Neutrophil (primary cell): ENCODE data around the gene PGLYRP1.

Experiments used
- H3K27ac ChIP-seq: fragments of 200-600 bp; sonication (generic); 2 replicates; pipeline ENCODE4 v1.5.1; 2016; ENCODE audit warnings: mild to moderate bottlenecking, moderate library complexity
- H3K27me3 ChIP-seq: fragments of 200-600 bp; sonication (generic); 2 replicates; pipeline ENCODE4 v1.6.0; 2016; ENCODE audit warnings: mild to moderate bottlenecking
- H3K36me3 ChIP-seq: fragments of 200-600 bp; sonication (generic); 2 replicates; pipeline ENCODE4 v1.5.1; 2017
- H3K4me1 ChIP-seq, 2 experiments: fragments of 200-600 bp in 1 of 2; sonication (generic) in 1 of 2; 1 replicate in 1 of 2; 2 replicates in 1 of 2; pipeline versions ENCODE4 v1.5.1 to v1.6.1; 2013 to 2016; ENCODE audit warnings: low read depth in 1 of 2, low read length in 1 of 2, mild to moderate bottlenecking in 1 of 2, moderate library complexity in 1 of 2; ENCODE audit not compliant: control insufficient read depth in 1 of 2, insufficient read depth in 1 of 2
- H3K4me3 ChIP-seq, 2 experiments: fragments of 200-600 bp in 1 of 2; sonication (generic) in 1 of 2; 1 replicate in 1 of 2; 2 replicates in 1 of 2; pipeline ENCODE4 v1.5.1; 2013 to 2016; ENCODE audit warnings: low read depth in 1 of 2, low read length in 1 of 2, mild to moderate bottlenecking in 1 of 2, moderate library complexity in 1 of 2
- H3K9me3 ChIP-seq: fragments of 200-600 bp; sonication (generic); 2 replicates; pipeline ENCODE4 v1.5.1; 2016
- TF ChIP-seq, protein P1 (sequence below): fragments of 200-600 bp; sonication (generic); IDR thresholded peaks from 2 replicates; pipeline ENCODE4 v1.5.1; 2016; ENCODE audit warnings: antibody characterized with exemption

Gene PGLYRP1

DNA sequence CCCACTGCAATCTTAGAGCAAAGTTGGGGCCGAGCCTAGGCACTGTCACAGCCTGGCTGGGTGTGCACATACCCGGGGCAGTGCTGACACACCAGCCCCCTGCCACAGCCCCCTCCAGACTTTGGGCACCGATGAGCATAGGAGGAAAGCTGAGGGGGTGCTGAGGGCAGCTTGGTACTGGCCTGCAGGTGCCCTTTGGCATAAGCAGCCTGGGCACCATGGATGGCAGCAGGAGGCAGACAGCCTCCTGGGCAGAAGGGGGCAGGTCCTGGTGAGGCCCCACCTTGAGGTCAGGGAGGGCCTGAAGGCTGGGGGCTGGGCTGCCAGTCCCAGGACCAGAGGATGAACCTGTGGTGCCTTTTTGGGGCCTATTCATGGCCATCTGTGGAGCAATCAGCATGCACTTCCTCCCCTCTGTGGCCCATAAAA, 9.8 kb upstream of the PGLYRP1 start:
- TF ChIP-seq, protein P1, sequence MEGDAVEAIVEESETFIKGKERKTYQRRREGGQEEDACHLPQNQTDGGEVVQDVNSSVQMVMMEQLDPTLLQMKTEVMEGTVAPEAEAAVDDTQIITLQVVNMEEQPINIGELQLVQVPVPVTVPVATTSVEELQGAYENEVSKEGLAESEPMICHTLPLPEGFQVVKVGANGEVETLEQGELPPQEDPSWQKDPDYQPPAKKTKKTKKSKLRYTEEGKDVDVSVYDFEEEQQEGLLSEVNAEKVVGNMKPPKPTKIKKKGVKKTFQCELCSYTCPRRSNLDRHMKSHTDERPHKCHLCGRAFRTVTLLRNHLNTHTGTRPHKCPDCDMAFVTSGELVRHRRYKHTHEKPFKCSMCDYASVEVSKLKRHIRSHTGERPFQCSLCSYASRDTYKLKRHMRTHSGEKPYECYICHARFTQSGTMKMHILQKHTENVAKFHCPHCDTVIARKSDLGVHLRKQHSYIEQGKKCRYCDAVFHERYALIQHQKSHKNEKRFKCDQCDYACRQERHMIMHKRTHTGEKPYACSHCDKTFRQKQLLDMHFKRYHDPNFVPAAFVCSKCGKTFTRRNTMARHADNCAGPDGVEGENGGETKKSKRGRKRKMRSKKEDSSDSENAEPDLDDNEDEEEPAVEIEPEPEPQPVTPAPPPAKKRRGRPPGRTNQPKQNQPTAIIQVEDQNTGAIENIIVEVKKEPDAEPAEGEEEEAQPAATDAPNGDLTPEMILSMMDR: no peak
- Histone ChIP-seq H3K4me3 (no peak overlapping the region), H3K27ac (no peak overlapping the region), H3K36me3 (peaks cover 6% of the 10 kb centered on the region), H3K27me3 (peaks cover 39% of the 10 kb centered on the region), H3K4me1 (peaks cover 17 to 20% of the 10 kb centered on the region in 2 experiments), H3K9me3 (no peaks in the 10 kb centered on the region)

DNA sequence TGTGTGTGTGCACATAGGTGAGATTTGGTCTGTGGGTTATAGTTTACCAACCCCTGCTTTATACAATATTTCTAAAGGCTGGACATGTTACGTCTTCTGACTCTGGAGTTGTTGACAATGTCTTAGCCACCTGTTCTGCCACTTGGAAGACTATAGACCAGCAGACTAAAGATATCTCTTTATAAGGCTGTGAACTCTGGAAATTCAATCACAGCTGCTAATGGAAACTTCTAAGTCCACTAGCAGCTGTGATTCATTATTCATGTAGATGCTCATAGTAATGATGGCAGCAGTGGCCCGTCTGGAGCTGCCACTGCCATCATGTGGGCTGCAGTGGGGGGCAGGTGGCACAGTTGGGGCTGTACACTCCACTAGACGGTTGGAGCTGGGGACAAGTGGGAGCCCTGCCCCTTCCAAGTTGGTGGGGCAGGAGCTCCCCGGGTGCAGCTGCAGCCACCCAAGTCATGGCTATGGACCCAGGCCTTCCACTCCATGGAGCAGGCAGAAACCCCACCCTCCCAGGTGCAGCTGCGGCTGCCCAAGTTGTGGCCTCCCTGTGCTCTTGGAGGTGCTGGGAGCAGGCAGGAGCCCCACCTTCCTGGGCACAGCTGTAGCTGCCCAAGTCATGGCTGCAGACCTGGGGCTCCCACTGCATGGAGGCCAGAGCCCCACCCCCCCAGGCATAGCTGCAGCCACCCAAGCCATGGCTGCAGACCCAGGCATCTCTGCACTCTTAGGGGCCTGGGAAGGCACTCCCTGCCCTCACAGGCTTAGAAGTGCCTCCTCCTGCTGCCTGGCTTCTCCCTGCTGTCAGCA, 9.1 kb upstream of the PGLYRP1 start:
- peaks cover 6% of the 10 kb centered on the region for H3K36me3 ChIP-seq
- peaks cover 23 to 27% of the 10 kb centered on the region in 2 experiments for H3K4me1 ChIP-seq
- peaks cover 39% of the 10 kb centered on the region for H3K27me3 ChIP-seq
- H3K27ac ChIP-seq: no peak overlapping the region
- no peak overlapping the region for H3K4me3 ChIP-seq
- H3K9me3 ChIP-seq: no peaks in the 10 kb centered on the region
- TF ChIP-seq, protein P1: no peak

DNA sequence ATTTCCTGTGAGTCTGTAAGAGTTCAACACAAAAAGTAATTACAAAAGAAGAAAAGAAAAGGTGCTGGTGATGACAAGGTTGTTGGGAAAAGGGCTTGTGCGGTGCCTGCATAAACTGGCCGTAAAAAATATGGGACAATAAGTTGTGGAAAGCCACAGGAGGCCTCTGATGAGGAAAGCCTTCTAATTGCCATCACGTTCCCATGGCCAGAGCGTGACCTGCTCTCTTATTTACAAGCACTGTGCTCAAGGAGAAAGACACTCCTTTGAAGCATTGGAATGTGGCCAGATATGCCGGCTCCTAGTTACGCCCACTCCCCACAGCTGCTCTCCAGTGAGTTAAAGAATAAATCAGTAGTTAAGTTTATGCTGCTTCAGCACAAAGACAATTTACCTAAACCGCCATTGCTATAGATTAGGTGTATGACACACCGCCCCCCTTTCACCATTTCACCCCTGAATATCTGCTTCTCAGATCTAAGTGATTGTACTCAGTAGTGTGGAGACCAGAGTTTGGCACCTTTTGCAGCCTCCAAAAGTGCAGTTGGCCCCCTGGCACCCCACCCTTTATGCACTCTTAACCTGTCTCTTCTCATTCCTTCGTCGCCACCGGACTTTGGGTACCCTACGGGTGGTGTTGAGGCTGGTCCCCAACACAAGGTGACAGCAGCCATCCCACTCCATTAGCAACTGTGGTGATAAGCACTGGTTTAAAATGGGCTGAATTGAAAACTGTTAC, 8.1 kb upstream of the PGLYRP1 start:
- TF ChIP-seq, protein P1: no peak
- Histone ChIP-seq H3K27me3 (peaks cover 30% of the 10 kb centered on the region), H3K4me1 (peaks cover 33 to 37% of the 10 kb centered on the region in 2 experiments), H3K27ac (no peak overlapping the region), H3K9me3 (no peaks in the 10 kb centered on the region), H3K36me3 (peaks cover 6% of the 10 kb centered on the region), H3K4me3 (no peak overlapping the region)

DNA sequence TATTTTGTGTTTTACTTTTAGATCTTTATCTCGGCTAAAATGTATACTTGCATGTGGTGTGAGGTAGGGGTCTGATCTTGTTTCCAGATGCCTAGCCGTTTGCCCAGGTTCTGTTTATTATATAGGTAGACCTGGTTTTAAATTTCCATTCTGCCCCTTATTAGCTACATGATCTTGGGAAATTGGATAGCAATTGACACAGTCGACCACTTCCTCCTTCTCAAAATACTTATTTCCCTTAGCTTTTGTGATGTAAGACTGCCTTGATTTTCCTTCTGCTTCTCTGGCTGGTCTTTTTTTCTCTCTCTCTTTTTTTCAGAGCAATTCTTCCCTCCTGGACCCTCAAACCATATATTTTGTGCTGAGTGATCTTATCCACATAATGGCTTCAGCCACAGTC, 3.0 kb upstream of the PGLYRP1 start:
- Histone ChIP-seq H3K36me3 (peaks cover 12% of the 10 kb centered on the region), H3K4me3 (peak overlapping the region; percentile 47), H3K27me3 (peaks cover 7% of the 10 kb centered on the region), H3K27ac (peak overlapping the region; percentile 92), H3K4me1 (peaks cover 83 to 88% of the 10 kb centered on the region in 2 experiments), H3K9me3 (no peaks in the 10 kb centered on the region)
- TF ChIP-seq, protein P1: no peak

DNA sequence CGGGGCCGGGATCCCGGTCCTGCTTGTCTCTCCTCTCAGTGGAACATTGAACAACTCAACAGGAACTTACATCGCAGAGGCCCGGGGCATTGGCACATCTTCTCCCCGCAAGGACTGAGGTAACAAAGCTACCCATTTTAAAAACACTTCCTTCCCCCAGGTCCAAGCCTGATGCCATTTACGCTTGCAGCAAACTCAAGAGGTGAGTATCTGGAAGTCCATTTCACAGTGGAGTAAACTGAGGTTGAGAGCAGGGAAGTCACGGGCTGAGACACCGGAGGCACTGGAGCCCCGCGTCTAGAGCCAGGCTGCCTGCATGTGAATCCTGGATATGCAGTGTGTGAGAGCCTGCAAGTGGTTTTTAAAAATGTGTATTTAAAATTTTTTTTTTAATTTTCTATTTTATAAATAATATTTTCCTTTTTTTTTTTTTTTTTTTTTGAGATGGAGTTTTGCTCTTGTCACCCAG, 492 bp upstream of the PGLYRP1 start:
- no peaks in the 10 kb centered on the region for H3K9me3 ChIP-seq
- peak overlapping the region; percentile 88 to 96 for H3K4me3 ChIP-seq
- H3K4me1 ChIP-seq: peaks cover 99 to 100% of the 10 kb centered on the region in 2 experiments
- peaks cover 29% of the 10 kb centered on the region for H3K36me3 ChIP-seq
- H3K27me3 ChIP-seq: no peaks in the 10 kb centered on the region
- TF ChIP-seq, protein P1: no peak
- H3K27ac ChIP-seq: peak overlapping the region; percentile 92
